SU-DHL-6 (cell line): ENCODE results near the gene RBM20.

Experiments used
- EZH2phosphoT487 ChIP-seq: fragments of 200-600 bp; sonication (generic), shearing (Covaris generic); conservative IDR thresholded peaks from 2 replicates; pipeline ENCODE4 v1.6.1; 2018; ENCODE audit warnings: mild to moderate bottlenecking, antibody characterized with exemption, low read length, moderate library complexity, mixed read lengths
- TF ChIP-seq, protein P1 (sequence below): fragments of 200-600 bp; sonication (generic); IDR thresholded peaks from one replicate; pipeline ENCODE4 v1.5.1; 2017; ENCODE audit warnings: antibody characterized with exemption, mild to moderate bottlenecking, low read length, moderate library complexity; ENCODE audit not compliant: insufficient read depth, poor library complexity, severe bottlenecking

DNA sequence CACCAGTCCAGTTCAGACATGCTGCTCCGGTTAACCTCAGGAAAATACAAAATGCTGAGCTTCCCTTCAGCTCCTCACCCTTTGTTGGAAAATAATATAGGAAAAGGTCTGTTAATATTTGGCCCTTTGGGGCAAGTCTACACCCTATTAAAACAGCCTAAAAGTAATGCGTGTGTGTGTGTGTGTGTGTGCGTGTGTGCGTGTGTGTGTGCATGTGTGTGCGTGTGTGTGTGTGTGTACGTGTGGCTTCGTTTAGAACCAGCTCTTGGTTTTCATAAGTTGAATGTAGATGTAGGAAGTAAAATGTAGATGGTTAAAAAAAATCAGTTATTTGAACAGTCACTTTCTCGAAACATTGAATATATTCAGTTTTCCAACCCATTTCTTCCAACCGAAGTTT, 166.5 kb downstream of the RBM20 start:
- TF ChIP-seq, protein P1, sequence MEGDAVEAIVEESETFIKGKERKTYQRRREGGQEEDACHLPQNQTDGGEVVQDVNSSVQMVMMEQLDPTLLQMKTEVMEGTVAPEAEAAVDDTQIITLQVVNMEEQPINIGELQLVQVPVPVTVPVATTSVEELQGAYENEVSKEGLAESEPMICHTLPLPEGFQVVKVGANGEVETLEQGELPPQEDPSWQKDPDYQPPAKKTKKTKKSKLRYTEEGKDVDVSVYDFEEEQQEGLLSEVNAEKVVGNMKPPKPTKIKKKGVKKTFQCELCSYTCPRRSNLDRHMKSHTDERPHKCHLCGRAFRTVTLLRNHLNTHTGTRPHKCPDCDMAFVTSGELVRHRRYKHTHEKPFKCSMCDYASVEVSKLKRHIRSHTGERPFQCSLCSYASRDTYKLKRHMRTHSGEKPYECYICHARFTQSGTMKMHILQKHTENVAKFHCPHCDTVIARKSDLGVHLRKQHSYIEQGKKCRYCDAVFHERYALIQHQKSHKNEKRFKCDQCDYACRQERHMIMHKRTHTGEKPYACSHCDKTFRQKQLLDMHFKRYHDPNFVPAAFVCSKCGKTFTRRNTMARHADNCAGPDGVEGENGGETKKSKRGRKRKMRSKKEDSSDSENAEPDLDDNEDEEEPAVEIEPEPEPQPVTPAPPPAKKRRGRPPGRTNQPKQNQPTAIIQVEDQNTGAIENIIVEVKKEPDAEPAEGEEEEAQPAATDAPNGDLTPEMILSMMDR, result no peak
- TF ChIP-seq EZH2phosphoT487, result no peak
